Activated CD4-positive, alpha-beta T cell treated with anti-CD3 and anti-CD28 coated beads, Interleukin-2, amount 50 U/mL, for 24 hours (primary cell): Measurements from ENCODE around the gene XRCC3.
A peak's percentile ranks its signal among the peaks of the same experiment; 100 is the strongest.

Experiments used
- DNase-seq, 2 donors: peaks; one replicate each; pipeline ENCODE4 v3.0.0-alpha.2; 2020; ENCODE audit warnings: low read depth in 1 of 2, low spot score in 1 of 2

The XRCC3 gene

GRCh38 chr14:103726474-103726873, 11.2 kb upstream of the XRCC3 start:
- no peak for DNase-seq

DNA sequence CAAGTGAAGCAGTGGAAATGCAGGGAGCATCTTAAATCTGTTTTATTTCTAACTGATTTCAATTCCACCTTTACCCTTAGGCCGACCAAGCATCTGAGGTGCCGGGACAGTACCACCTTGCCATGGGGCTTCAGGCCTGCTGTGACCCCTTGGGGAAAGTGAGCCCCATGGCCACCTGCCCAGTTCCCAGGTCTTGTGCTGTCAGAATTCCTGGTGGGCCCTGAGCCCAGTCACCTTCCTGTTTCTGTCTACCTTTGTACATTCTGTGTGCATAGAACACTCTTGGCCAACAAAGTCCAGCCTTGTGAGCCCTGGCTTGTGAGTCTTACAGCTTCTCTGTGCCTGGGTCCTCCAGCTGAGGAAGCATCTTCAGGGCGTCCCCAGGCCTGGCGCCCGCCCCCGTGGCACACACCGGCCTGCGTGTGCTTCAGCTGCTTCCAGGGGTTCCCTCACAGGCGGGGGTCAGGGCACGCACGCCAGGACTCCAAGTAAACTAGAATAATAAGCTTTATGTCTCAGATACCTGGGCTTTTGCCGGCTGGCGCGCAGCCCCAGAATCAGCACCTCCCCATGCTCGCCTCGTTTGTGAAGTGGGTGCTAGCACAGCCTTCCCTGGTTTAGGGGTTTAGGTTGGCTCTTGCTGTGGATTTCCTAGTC, 10.6 kb upstream of the XRCC3 start:
- no peak for DNase-seq

- DNase-seq = no peak
These were observed 9.9 kb upstream of the XRCC3 start for GRCh38 chr14:103725001-103725682.

- DNase-seq = no peak
These were observed 8.9 kb upstream of the XRCC3 start for GRCh38 chr14:103724116-103724515.

DNA sequence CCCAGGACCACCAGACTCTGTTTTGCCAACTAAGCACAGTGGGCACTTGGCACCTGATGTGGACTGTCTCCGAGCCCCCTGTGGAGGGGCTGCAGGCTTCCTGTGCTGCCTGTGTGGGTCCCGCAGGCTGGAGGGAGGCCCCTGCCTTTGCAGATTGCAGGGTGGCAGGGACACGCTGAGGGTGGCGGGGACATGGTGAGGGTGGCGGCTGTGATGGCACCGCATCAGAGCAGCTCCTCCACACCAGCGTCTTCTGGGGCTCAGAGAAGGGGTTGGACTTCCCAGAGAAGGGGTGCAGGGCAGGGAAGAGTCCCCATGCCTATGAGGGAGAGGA, 8.5 kb upstream of the XRCC3 start:
- no peak for DNase-seq

DNA sequence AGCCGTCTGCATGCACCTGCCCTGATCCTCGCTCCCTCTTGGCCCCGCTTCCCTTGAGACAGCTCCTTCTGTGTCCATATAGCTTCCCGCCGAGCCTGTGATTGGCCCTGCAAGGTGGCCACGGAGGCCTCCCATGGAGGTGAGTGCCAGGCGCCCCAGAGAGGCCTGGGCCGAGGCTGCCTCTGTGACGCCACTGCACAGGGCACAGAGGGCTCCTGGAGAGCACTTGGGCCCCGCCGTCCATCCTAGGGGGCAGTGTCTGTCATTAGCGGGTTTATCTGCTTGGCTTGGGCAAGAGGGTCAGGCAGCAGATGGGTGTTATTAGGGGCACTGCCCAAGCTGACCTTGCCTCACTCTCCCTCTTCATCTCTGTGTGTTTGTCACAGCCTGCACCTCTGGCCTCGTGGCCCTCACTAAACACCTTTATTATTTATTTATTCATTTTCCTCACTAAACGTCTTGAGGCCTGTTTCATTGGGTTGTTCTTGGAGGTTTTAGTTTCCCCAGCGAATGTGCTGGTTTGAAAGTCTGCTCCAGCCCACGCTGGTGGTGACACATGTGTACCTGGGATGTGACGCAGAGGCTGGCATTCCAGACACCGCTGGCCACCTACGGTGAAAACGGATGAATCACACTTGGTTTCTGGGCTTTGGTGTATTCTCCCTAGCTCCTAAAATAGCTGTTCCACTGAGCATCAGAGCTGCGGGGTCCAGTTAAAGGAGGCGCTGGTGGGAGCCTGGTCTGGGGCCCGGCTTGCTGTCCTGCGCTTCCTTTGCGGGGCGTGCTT, 6.3 kb upstream of the XRCC3 start:
- DNase-seq = peak in 1 of 2 donors; percentile 28

DNA sequence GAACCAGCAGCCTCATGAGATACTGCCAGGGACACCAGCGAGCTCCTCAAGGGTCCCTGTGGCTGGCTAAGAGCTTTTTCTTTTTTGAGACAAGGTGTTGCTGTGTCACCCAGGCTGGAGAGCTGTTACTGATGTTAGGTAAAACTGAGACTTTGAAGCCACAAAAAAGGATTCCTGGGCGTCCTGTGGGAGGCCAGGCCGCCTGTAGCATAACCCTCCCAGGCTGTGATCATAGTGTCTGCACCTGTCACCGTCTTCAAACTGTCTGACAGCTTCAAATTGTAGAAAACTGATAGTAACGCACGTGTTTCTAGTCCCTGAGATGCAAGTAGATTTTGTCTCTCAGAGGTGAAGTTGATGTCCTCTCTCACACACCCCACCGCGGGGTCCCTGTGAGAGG, 4.5 kb upstream of the XRCC3 start:
- DNase-seq = no peak

- DNase-seq = no peak
These were observed 3.3 kb upstream of the XRCC3 start for GRCh38 chr14:103718572-103718971.

DNA sequence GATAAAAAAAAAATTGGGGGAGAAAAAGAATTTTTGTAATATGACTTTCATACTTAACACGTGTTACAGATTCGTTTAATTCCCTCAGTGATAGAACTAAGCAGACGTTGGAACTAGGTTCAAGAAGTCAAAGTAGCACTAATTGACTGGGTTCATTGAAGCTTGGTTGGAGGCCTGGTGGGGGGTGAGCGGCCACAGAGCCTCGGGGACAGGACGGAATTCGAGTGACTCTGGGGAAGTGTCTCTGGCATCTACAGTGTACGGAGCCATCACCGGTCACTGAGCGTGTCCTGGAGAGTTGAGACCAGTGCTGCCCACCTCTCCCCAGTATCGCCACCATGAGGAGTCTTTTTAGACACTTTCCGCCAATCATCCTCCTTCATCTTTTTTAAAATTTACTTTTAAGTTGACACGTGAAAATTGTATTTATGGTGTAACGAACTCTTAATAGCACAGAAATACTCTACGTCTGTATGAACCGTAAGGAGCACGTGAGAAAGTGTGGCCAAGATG, 1.7 kb upstream of the XRCC3 start:
- DNase-seq = no peak

DNA sequence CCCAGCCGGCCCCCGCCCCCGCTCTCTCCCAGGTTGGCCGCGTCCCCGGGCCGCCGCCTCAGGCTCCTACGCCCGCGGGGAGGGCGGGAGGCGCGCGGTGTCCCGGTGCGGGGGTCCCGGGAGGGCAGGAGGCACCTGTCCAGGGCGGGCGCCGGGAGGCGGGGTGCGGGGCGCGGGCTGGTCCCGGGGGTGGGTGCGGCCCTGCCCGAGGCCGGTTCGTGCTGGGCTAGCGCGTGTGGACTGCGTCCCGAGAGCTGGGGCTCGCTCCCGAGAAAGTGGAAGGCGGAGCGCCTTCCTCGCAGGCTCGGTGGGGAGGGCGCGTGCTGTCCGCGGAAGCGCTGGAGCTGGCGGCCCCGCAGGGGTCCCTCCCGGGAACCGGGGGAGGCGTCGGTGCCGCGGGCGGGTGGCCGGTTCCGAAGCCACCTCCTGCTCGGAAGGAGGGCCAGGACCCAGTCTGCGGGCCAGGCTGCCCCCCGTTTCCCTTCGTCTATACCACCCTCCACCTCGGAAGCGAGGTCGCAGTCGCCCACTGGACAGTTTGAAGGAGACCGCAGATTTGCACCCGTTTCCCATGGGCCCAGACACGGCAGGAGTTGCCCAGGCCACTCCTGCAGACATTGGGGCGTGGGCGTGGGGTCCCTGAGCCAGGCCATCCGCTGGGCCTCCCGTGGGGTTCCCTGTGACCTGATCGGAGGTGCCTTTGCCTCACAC, 995 bp upstream of the XRCC3 start:
- DNase-seq = no peak

DNA sequence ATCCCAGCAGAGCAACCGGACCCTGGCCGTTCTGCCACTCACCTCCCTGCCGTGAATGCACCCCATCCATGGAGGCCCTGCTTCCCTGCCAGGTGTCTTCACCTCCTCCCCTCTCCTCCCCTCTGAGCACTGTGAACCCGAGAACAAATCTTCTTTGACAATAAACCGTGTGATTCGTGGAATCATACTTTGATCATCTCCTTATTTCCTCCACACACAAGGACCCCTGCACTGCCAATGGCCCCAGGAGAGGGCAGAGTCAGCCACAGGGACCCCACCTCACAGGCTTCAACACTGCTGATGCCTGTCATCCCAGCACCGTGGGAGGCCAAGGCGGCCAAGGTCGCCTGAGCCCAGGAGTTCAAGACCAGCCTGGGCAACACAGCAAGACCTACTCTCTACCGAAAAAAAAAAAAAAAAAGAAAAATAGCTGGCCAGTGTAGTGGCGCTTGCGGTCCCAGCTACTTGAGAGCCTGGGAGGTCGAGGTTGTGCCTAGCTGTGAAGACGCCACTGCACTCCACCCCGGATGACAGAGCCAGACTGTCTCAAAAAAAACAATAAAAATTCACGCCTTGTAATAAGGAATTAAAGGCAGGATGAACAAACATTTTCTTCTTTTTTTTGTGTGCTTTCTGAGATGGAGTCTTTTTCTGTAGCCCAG, 1.1 kb downstream of the XRCC3 start:
- no peak for DNase-seq

GRCh38 chr14:103713304-103714062, 1.8 kb downstream of the XRCC3 start:
- DNase-seq = no peak

GRCh38 chr14:103712633-103713247, 2.5 kb downstream of the XRCC3 start:
- DNase-seq = no peak

- no peak for DNase-seq
These were observed 3.5 kb downstream of the XRCC3 start for GRCh38 chr14:103711516-103712431.

GRCh38 chr14:103710771-103711377, 4.4 kb downstream of the XRCC3 start:
- DNase-seq = no peak

- DNase-seq = no peak
These were observed 5.4 kb downstream of the XRCC3 start for GRCh38 chr14:103709814-103710213.

GRCh38 chr14:103708750-103709187, 6.5 kb downstream of the XRCC3 start:
- no peak for DNase-seq
